Lung (tissue), 12 donors: ENCODE results near the gene APOBEC3B. TPM values are rescaled to one million over a fixed set of nuclear protein-coding genes. Genes with fewer than 3 reads are reported as not detected.
"Not testable (repeated sequence)": the region's sequence is repeated elsewhere in the genome, so short reads cannot be mapped to it uniquely, and the experiment has no call there.

ENCODE experiments used
- ATAC-seq: fragments of 200-7000 bp; cut with Tn5 transposase; one replicate; pipeline ENCODE4 v1.9.1; 2020; ENCODE audit warnings: moderate number of reproducible peaks; ENCODE audit not compliant: insufficient read depth, low FRiP score
- DNase-seq, 3 donors: peaks; one replicate each; pipeline ENCODE4 v3.0.0-alpha.2; 2013 to 2017
- H3K27ac ChIP-seq, 2 donors: one replicate each; pipeline ENCODE4 v1.5.1; 2013; ENCODE audit warnings: mild to moderate bottlenecking in 2 of 2, moderate library complexity in 2 of 2, control low read depth in 1 of 2, inconsistent platforms in 1 of 2, low read depth in 1 of 2, low read length in 1 of 2
- H3K27me3 ChIP-seq, 3 donors: one replicate each; pipeline ENCODE4 v1.5.1; 2013; ENCODE audit warnings: low read length in 2 of 3; ENCODE audit not compliant: control insufficient read depth in 3 of 3, insufficient read depth in 3 of 3
- H3K36me3 ChIP-seq, 4 donors: one replicate each; pipeline ENCODE4 v1.5.1; 2013; ENCODE audit warnings: low read length in 4 of 4, mild to moderate bottlenecking in 1 of 4, moderate library complexity in 1 of 4; ENCODE audit not compliant: control insufficient read depth in 4 of 4, insufficient read depth in 4 of 4
- H3K4me1 ChIP-seq, 5 donors: one replicate each; pipeline ENCODE4 v1.5.1; 2013; ENCODE audit warnings: low read length in 5 of 5, mild to moderate bottlenecking in 2 of 5, moderate library complexity in 1 of 5; ENCODE audit not compliant: control insufficient read depth in 5 of 5, insufficient read depth in 5 of 5
- H3K4me3 ChIP-seq: one replicate; pipeline ENCODE4 v1.5.1; 2013; ENCODE audit warnings: mild to moderate bottlenecking, control low read depth, moderate library complexity
- H3K9ac ChIP-seq, 2 donors: one replicate each; pipeline ENCODE4 v1.5.1; 2013; ENCODE audit warnings: low read length in 2 of 2, control low read depth in 1 of 2; ENCODE audit not compliant: insufficient read depth in 1 of 2
- H3K9me3 ChIP-seq, 4 donors: one replicate each; pipeline ENCODE4 v1.5.1; 2013; ENCODE audit warnings: low read length in 3 of 4, mild to moderate bottlenecking in 1 of 4, moderate library complexity in 1 of 4; ENCODE audit not compliant: control insufficient read depth in 4 of 4, insufficient read depth in 3 of 4
- CTCF ChIP-seq: IDR thresholded peaks from 2 replicates; pipeline ENCODE4 v1.5.1; 2012; ENCODE audit warnings: mild to moderate bottlenecking; ENCODE audit errors: control extremely low read depth, extremely low read depth
- WGBS, 2 donors: extraction: QIAGEN DNeasy Blood & Tissue Kit; methylation state at CpG; one replicate each; pipeline ENCODE4 v1.1.7; 2013; 5-methylcytosine and 5-hydroxymethylcytosine counted together
- polyA plus RNA-seq, 2 donors: library from polyadenylated mRNA; stranded (reverse); fragments of 200-250 nt; gene quantifications; one replicate each; pipeline ENCODE4 v1.2.1, GENCODE V29; 2013
- total RNA-seq, 2 donors: library from RNA; depleted of rRNA in 1 of 2; stranded (reverse); fragments of >200 nt in 1 of 2; gene quantifications; one replicate each; pipeline ENCODE4 v1.2.1, GENCODE V29; 2014 to 2021
- donor health status: control.
- donor health status: control.
- donor health status: Bipolar disorder and iron deficiency.
- donor health status: healthy.
- donor health status: DM: yes; HTN: yes; CAD: no.

The APOBEC3B gene
- total and polyA plus RNA-seq, 4 donors: 1.0 to 4.5 (median 3.5) TPM

GRCh38 chr22:39007177-39007576, 25.0 kb downstream of the APOBEC3B start:
- Histone ChIP-seq H3K36me3 (no peaks in the 10 kb centered on the region), H3K4me3 (no peak overlapping the region), H3K9ac (no peak overlapping the region), H3K27me3 (no peaks in the 10 kb centered on the region), H3K4me1 (peaks cover 0 to 10% (median 0%) of the 10 kb centered on the region in 5 donors), H3K9me3 (no peaks in the 10 kb centered on the region), H3K27ac (no peak overlapping the region)
- TF ChIP-seq CTCF: no peak
- WGBS, 2 donors: 97 to 98% methylated on average over 5 of the region's 5 CpGs
- DNase-seq (no peak), ATAC-seq (no peak)

GRCh38 chr22:39008271-39008850, 26.2 kb downstream of the APOBEC3B start:
- not testable (repeated sequence) for H3K9me3 ChIP-seq, H3K9ac ChIP-seq, H3K27me3 ChIP-seq, DNase-seq, H3K4me1 ChIP-seq, H3K4me3 ChIP-seq, H3K27ac ChIP-seq, H3K36me3 ChIP-seq, ATAC-seq
- 77 to 84% methylated on average over 8 of the region's 8 CpGs for WGBS, 2 donors

GRCh38 chr22:39010946-39011345, 28.8 kb downstream of the APOBEC3B start:
- Histone ChIP-seq H3K4me1 (peaks cover 0 to 15% (median 0%) of the 10 kb centered on the region in 5 donors), H3K9me3 (no peaks in the 10 kb centered on the region), H3K27ac (no peak overlapping the region), H3K4me3 (no peak overlapping the region), H3K27me3 (no peaks in the 10 kb centered on the region), H3K9ac (no peak overlapping the region), H3K36me3 (no peaks in the 10 kb centered on the region)
- no peak for DNase-seq
- no peak for TF ChIP-seq CTCF
- WGBS, 2 donors: 72 to 81% methylated on average over 15 of the region's 15 CpGs
- ATAC-seq: no peak

GRCh38 chr22:39012533-39013511, 30.7 kb downstream of the APOBEC3B start:
- H3K27ac ChIP-seq: no peak overlapping the region
- no peak overlapping the region for H3K9ac ChIP-seq
- no peak for TF ChIP-seq CTCF
- no peaks in the 10 kb centered on the region for H3K27me3 ChIP-seq
- 90 to 94% methylated on average over 29 of the region's 29 CpGs for WGBS, 2 donors
- no peak for ATAC-seq
- H3K4me1 ChIP-seq: peaks cover 0 to 15% (median 2%) of the 10 kb centered on the region in 5 donors
- H3K36me3 ChIP-seq: no peaks in the 10 kb centered on the region
- DNase-seq: no peak
- no peaks in the 10 kb centered on the region for H3K9me3 ChIP-seq
- H3K4me3 ChIP-seq: no peak overlapping the region

- H3K27me3 ChIP-seq, DNase-seq, H3K9me3 ChIP-seq, ATAC-seq, H3K4me3 ChIP-seq, H3K9ac ChIP-seq, H3K36me3 ChIP-seq: not testable (repeated sequence)
- peaks cover 0 to 15% (median 2%) of the 10 kb centered on the region in 5 donors for H3K4me1 ChIP-seq
- peak overlapping the region in 1 of 2 donors; percentile 92 for H3K27ac ChIP-seq
- WGBS, 2 donors: 50 to 76% methylated on average over 6 of the region's 6 CpGs
Observed at GRCh38 chr22:39013561-39013941, 31.4 kb downstream of the APOBEC3B start.
